Lung (tissue), 12 donors: ENCODE measurements around the gene NFIA. TPM values are rescaled to one million over a fixed set of nuclear protein-coding genes. Genes with fewer than 3 reads are reported as not detected.

ENCODE experiments used
- ATAC-seq: fragments of 200-7000 bp; cut with Tn5 transposase; one replicate; pipeline ENCODE4 v1.9.1; 2020; ENCODE audit warnings: moderate number of reproducible peaks; ENCODE audit not compliant: insufficient read depth, low FRiP score
- DNase-seq, 3 donors: peaks; one replicate each; pipeline ENCODE4 v3.0.0-alpha.2; 2013 to 2017
- H3K27ac ChIP-seq, 2 donors: one replicate each; pipeline ENCODE4 v1.5.1; 2013; ENCODE audit warnings: mild to moderate bottlenecking in 2 of 2, moderate library complexity in 2 of 2, control low read depth in 1 of 2, inconsistent platforms in 1 of 2, low read depth in 1 of 2, low read length in 1 of 2
- H3K27me3 ChIP-seq, 3 donors: one replicate each; pipeline ENCODE4 v1.5.1; 2013; ENCODE audit warnings: low read length in 2 of 3; ENCODE audit not compliant: control insufficient read depth in 3 of 3, insufficient read depth in 3 of 3
- H3K36me3 ChIP-seq, 4 donors: one replicate each; pipeline ENCODE4 v1.5.1; 2013; ENCODE audit warnings: low read length in 4 of 4, mild to moderate bottlenecking in 1 of 4, moderate library complexity in 1 of 4; ENCODE audit not compliant: control insufficient read depth in 4 of 4, insufficient read depth in 4 of 4
- H3K4me1 ChIP-seq, 5 donors: one replicate each; pipeline ENCODE4 v1.5.1; 2013; ENCODE audit warnings: low read length in 5 of 5, mild to moderate bottlenecking in 2 of 5, moderate library complexity in 1 of 5; ENCODE audit not compliant: control insufficient read depth in 5 of 5, insufficient read depth in 5 of 5
- H3K4me3 ChIP-seq: one replicate; pipeline ENCODE4 v1.5.1; 2013; ENCODE audit warnings: mild to moderate bottlenecking, control low read depth, moderate library complexity
- H3K9ac ChIP-seq, 2 donors: one replicate each; pipeline ENCODE4 v1.5.1; 2013; ENCODE audit warnings: low read length in 2 of 2, control low read depth in 1 of 2; ENCODE audit not compliant: insufficient read depth in 1 of 2
- H3K9me3 ChIP-seq, 4 donors: one replicate each; pipeline ENCODE4 v1.5.1; 2013; ENCODE audit warnings: low read length in 3 of 4, mild to moderate bottlenecking in 1 of 4, moderate library complexity in 1 of 4; ENCODE audit not compliant: control insufficient read depth in 4 of 4, insufficient read depth in 3 of 4
- CTCF ChIP-seq: IDR thresholded peaks from 2 replicates; pipeline ENCODE4 v1.5.1; 2012; ENCODE audit warnings: mild to moderate bottlenecking; ENCODE audit errors: control extremely low read depth, extremely low read depth
- WGBS, 2 donors: extraction: QIAGEN DNeasy Blood & Tissue Kit; methylation state at CpG; one replicate each; pipeline ENCODE4 v1.1.7; 2013; 5-methylcytosine and 5-hydroxymethylcytosine counted together
- polyA plus RNA-seq, 2 donors: library from polyadenylated mRNA; stranded (reverse); fragments of 200-250 nt; gene quantifications; one replicate each; pipeline ENCODE4 v1.2.1, GENCODE V29; 2013
- total RNA-seq, 2 donors: library from RNA; depleted of rRNA in 1 of 2; stranded (reverse); fragments of >200 nt in 1 of 2; gene quantifications; one replicate each; pipeline ENCODE4 v1.2.1, GENCODE V29; 2014 to 2021
- donor health status: control.
- donor health status: control.
- donor health status: Bipolar disorder and iron deficiency.
- donor health status: healthy.
- donor health status: DM: yes; HTN: yes; CAD: no.

Gene NFIA
- total and polyA plus RNA-seq, 4 donors: 3.0 to 63.4 (median 34.2) TPM

DNA sequence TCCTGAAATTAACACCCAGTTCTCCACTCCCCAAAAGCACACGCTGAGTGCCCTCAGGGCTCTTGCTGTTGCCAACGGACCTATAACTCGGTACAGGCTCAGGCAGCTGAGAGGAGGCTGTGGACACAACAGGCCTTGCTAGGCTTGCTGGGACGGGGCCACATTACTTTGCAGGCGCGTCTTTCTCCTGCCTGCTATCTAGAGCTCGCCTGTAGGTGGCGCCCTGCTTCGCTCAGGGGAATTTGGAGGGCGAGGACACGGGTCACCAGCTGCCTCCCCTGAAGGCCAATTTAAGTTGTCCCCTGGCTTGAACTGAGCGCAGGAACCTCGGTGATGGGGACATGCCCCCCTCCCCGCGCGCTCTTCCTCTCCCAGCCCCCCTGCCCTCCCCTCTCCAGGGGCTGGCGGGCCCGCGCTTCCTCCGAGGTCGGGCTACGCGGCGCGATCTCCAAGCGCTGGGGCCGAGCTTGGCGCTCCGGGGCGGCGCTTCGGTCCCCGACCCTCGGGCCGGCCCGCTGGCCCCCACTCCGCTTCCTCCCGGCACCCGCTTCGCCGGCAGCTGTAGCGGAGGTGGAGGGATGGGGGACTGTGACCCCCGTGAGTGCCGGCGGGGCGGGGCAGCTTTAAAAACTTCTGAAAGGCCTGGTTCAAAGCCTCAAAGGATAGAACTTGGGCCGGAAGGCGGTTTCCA lies 32.4 kb upstream of the NFIA start:
- H3K4me1 ChIP-seq: peaks cover 3 to 33% (median 7%) of the 10 kb centered on the region in 5 donors
- peak; percentile 97 for TF ChIP-seq CTCF
- H3K36me3 ChIP-seq: no peaks in the 10 kb centered on the region
- H3K4me3 ChIP-seq: peak overlapping the region; percentile 81
- no peaks in the 10 kb centered on the region for H3K9me3 ChIP-seq
- no peaks in the 10 kb centered on the region for H3K27me3 ChIP-seq
- ATAC-seq (peak; percentile 87), DNase-seq (peak; percentile 95 to 96 (median 95))
- H3K27ac ChIP-seq: peak overlapping the region; percentile 97 to 98
- WGBS, 2 donors: 0 to 1% methylated on average over 45 to 48 of the region's 48 CpGs
- peak overlapping the region; percentile 54 to 61 for H3K9ac ChIP-seq

DNA sequence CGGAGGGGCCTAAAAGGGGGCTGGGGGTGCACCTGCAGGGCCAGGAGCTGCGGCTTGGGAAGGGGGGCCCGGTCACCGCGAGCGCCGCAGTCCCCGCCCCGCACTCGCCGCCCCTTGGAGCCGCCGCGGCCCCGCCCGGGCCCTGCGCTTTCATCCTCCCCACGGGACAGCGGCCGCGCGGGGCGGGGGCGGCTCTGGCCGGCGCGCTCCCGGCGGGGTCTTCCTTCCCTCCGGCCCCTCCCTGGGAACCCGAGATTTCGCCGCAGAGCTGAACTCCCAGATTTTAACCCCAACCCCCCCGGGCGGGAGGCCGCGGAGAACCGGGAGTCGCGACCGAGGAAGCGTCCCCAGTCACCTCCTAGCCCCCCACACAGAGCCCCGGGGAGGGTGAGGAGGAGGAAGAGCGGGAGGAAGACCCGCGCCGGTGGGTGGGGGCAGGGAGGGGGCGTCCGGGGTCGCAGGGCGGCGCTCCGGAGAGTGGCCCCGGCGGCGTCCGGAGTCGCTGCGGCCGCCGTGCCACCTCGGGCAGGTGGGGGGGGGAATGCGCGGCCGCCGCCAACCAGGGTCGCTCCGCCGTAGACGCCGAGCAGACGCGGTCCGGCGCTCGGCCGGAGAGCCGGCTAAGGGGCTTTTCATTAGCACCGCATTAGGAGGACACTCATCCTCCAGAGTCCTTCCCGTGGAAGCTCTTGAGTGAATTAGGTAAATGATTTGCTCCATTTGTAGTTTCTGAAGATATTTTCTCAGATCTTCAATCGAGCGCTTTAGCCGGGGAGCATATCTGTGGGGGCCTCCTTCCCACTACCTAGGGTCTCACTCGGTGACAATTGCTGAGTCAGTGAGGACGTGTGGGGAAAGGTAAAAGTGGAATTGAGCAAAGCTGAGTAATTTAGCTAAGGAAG lies 31.6 kb upstream of the NFIA start:
- peak overlapping the region in 1 of 2 donors; percentile 61 for H3K9ac ChIP-seq
- H3K4me1 ChIP-seq: peaks cover 6 to 41% (median 10%) of the 10 kb centered on the region in 5 donors
- H3K27me3 ChIP-seq: no peaks in the 10 kb centered on the region
- TF ChIP-seq CTCF: no peak
- peak in 2 of 3 donors; percentile 46 to 62 for DNase-seq
- H3K27ac ChIP-seq: peak overlapping the region; percentile 97 to 98
- peak; percentile 69 for ATAC-seq
- H3K36me3 ChIP-seq: no peaks in the 10 kb centered on the region
- H3K4me3 ChIP-seq: peak overlapping the region; percentile 81
- 1% methylated on average over 46 to 85 of the region's 85 CpGs for WGBS, 2 donors
- no peaks in the 10 kb centered on the region for H3K9me3 ChIP-seq

- DNase-seq: peak in 1 of 3 donors; percentile 20
- no peaks in the 10 kb centered on the region for H3K27me3 ChIP-seq
- TF ChIP-seq CTCF: no peak
- peak overlapping the region; percentile 97 to 98 for H3K27ac ChIP-seq
- no peak overlapping the region for H3K9ac ChIP-seq
- no peak overlapping the region for H3K4me3 ChIP-seq
- H3K36me3 ChIP-seq: no peaks in the 10 kb centered on the region
- 21 to 28% methylated on average over 4 of the region's 4 CpGs for WGBS, 2 donors
- ATAC-seq: no peak
- H3K4me1 ChIP-seq: peaks cover 8 to 47% (median 12%) of the 10 kb centered on the region in 5 donors
- no peaks in the 10 kb centered on the region for H3K9me3 ChIP-seq
Observed at GRCh38 chr1:61051443-61051718, 31.0 kb upstream of the NFIA start.
